Trophoblast cell (in vitro differentiated cells and primary cell): ENCODE results near the gene HPS5.
A peak's percentile ranks its signal among the peaks of the same experiment; 100 is the strongest.

Experiments used
- DNase-seq, 2 donors: peaks; one replicate each; pipeline ENCODE4 v3.0.0-alpha.2; 2016
- H2AFZ ChIP-seq: 2 replicates; pipeline ENCODE4 v1.6.1; 2013; ENCODE audit warnings: low read length, moderate library complexity, mild to moderate bottlenecking; ENCODE audit not compliant: insufficient read depth, poor library complexity
- H2AK5ac ChIP-seq: 2 replicates; pipeline ENCODE4 v1.6.1; 2013; ENCODE audit warnings: mild to moderate bottlenecking, low read length
- H2BK120ac ChIP-seq: 2 replicates; pipeline ENCODE4 v1.6.1; 2013; ENCODE audit warnings: low read length, mild to moderate bottlenecking, moderate library complexity; ENCODE audit not compliant: insufficient read depth, poor library complexity
- H2BK12ac ChIP-seq: 2 replicates; pipeline ENCODE4 v1.6.1; 2013; ENCODE audit warnings: mild to moderate bottlenecking, low read length, moderate library complexity
- H2BK5ac ChIP-seq: 2 replicates; pipeline ENCODE4 v1.6.1; 2013; ENCODE audit warnings: low read length, low read depth, moderate library complexity, mild to moderate bottlenecking; ENCODE audit not compliant: poor library complexity
- H3K14ac ChIP-seq: 2 replicates; pipeline ENCODE4 v1.6.1; 2013; ENCODE audit warnings: mild to moderate bottlenecking, low read length
- H3K18ac ChIP-seq: 2 replicates; pipeline ENCODE4 v1.6.1; 2013; ENCODE audit warnings: mild to moderate bottlenecking, low read length
- H3K23ac ChIP-seq: 2 replicates; pipeline ENCODE4 v1.6.1; 2013; ENCODE audit warnings: low read length
- H3K27ac ChIP-seq: 2 replicates; pipeline ENCODE4 v1.5.1; 2013; ENCODE audit warnings: low read depth, mild to moderate bottlenecking, inconsistent platforms, low read length, moderate library complexity
- H3K27me3 ChIP-seq: 2 replicates; pipeline ENCODE4 v1.6.1; 2013; ENCODE audit warnings: inconsistent platforms, mild to moderate bottlenecking, low read length, moderate library complexity; ENCODE audit not compliant: insufficient read depth
- H3K36me3 ChIP-seq, 2 experiments: 1 replicate in 1 of 2; 2 replicates in 1 of 2; pipeline ENCODE4 v1.6.1; 2013; ENCODE audit warnings: low read length in 2 of 2, mild to moderate bottlenecking in 2 of 2, moderate library complexity in 1 of 2; ENCODE audit not compliant: insufficient read depth in 2 of 2, control insufficient read depth in 1 of 2
- H3K4ac ChIP-seq: 2 replicates; pipeline ENCODE4 v1.6.1; 2013; ENCODE audit warnings: low read depth, mild to moderate bottlenecking, low read length, moderate library complexity
- H3K4me1 ChIP-seq, 2 experiments: 1 replicate in 1 of 2; 2 replicates in 1 of 2; pipeline ENCODE4 v1.6.1; 2013; ENCODE audit warnings: low read length in 2 of 2, mild to moderate bottlenecking in 2 of 2, moderate library complexity in 1 of 2; ENCODE audit not compliant: insufficient read depth in 2 of 2, control insufficient read depth in 1 of 2
- H3K4me2 ChIP-seq: 2 replicates; pipeline ENCODE4 v1.6.1; 2013; ENCODE audit warnings: inconsistent platforms, mild to moderate bottlenecking, low read length, moderate library complexity
- H3K4me3 ChIP-seq: 2 replicates; pipeline ENCODE4 v1.5.1; 2013; ENCODE audit warnings: mild to moderate bottlenecking, low read depth, low read length, inconsistent platforms
- H3K79me1 ChIP-seq: one replicate; pipeline ENCODE4 v1.6.1; 2013; ENCODE audit warnings: low read length
- H3K79me2 ChIP-seq: 2 replicates; pipeline ENCODE4 v1.6.1; 2013; ENCODE audit warnings: low read length, mild to moderate bottlenecking; ENCODE audit not compliant: control insufficient read depth, insufficient read depth, poor library complexity
- H3K9ac ChIP-seq: 2 replicates; pipeline ENCODE4 v1.6.1; 2013; ENCODE audit warnings: mild to moderate bottlenecking, low read length
- H3K9me3 ChIP-seq: 2 replicates; pipeline ENCODE4 v1.6.1; 2013; ENCODE audit warnings: low read depth, mild to moderate bottlenecking, control low read depth, inconsistent platforms, low read length; ENCODE audit not compliant: insufficient read depth
- H4K12ac ChIP-seq: 2 replicates; pipeline ENCODE4 v1.6.1; 2013; ENCODE audit warnings: low read depth, mild to moderate bottlenecking, low read length, moderate library complexity
- H4K8ac ChIP-seq: 2 replicates; pipeline ENCODE4 v1.6.1; 2013; ENCODE audit warnings: low read depth, mild to moderate bottlenecking, low read length, moderate library complexity
- H4K91ac ChIP-seq: one replicate; pipeline ENCODE4 v1.6.1; 2013; ENCODE audit warnings: low read depth, mild to moderate bottlenecking, low read length, moderate library complexity
- WGBS: extraction: QIAGEN DNeasy Blood & Tissue Kit; methylation state at CpG from one replicate; pipeline ENCODE4 v1.1.7; 2013; ENCODE audit warnings: missing lambda C conversion rate; ENCODE audit not compliant: insufficient read length, insufficient coverage; ENCODE audit errors: extremely low coverage; 5-methylcytosine and 5-hydroxymethylcytosine counted together

The HPS5 gene

GRCh38 chr11:18320617-18321016 is 1.3 kb downstream of the HPS5 start:
- Histone ChIP-seq H2AK5ac (no peak overlapping the region), H3K79me1 (peaks cover 7% of the 10 kb centered on the region)

GRCh38 chr11:18319914-18320313 is 2.0 kb downstream of the HPS5 start:
- Histone ChIP-seq H3K9ac (no peak overlapping the region), H4K91ac (no peak overlapping the region), H3K36me3 (no peaks in the 10 kb centered on the region), H3K4me2 (no peak overlapping the region), H3K14ac (no peak overlapping the region), H3K4ac (no peak overlapping the region), H2AK5ac (no peak overlapping the region), H3K79me1 (peaks cover 10% of the 10 kb centered on the region), H3K18ac (no peak overlapping the region), H2AFZ (no peak overlapping the region), H3K79me2 (peaks cover 8% of the 10 kb centered on the region), H3K4me1 (peaks cover 11% of the 10 kb centered on the region in 2 experiments), H3K27ac (no peak overlapping the region), H3K9me3 (no peaks in the 10 kb centered on the region), H3K23ac (no peak overlapping the region), H3K4me3 (no peak overlapping the region), H4K8ac (no peak overlapping the region), H2BK120ac (no peak overlapping the region), H2BK5ac (no peak overlapping the region), H4K12ac (no peak overlapping the region), H2BK12ac (no peak overlapping the region), H3K27me3 (no peaks in the 10 kb centered on the region)
- WGBS, result no CpG with 5 or more reads among the region's 3 CpGs
- no peak for DNase-seq

More at GRCh38 chr11:18320617-18321016, 1.3 kb downstream of the HPS5 start:
- Histone ChIP-seq H2BK120ac (no peak overlapping the region), H3K27ac (no peak overlapping the region), H3K9me3 (no peaks in the 10 kb centered on the region), H2AFZ (no peak overlapping the region), H2BK12ac (no peak overlapping the region), H4K8ac (no peak overlapping the region), H3K14ac (no peak overlapping the region), H2BK5ac (no peak overlapping the region), H3K4ac (no peak overlapping the region), H3K18ac (no peak overlapping the region), H3K9ac (no peak overlapping the region), H3K4me3 (no peak overlapping the region), H4K12ac (no peak overlapping the region), H3K23ac (no peak overlapping the region), H3K4me2 (no peak overlapping the region), H3K79me2 (peaks cover 8% of the 10 kb centered on the region), H3K36me3 (no peaks in the 10 kb centered on the region), H4K91ac (no peak overlapping the region), H3K4me1 (peaks cover 7 to 9% of the 10 kb centered on the region in 2 experiments), H3K27me3 (no peaks in the 10 kb centered on the region)
- DNase-seq, result no peak

GRCh38 chr11:18317551-18317950 is 4.4 kb downstream of the HPS5 start:
- H3K18ac ChIP-seq, result no peak overlapping the region
- H3K36me3 ChIP-seq, result no peaks in the 10 kb centered on the region
- H3K79me1 ChIP-seq, result peaks cover 13% of the 10 kb centered on the region
- no peak overlapping the region for H2BK12ac ChIP-seq
- no peak for DNase-seq
- no peak overlapping the region for H4K91ac ChIP-seq
- H2AK5ac ChIP-seq, result no peak overlapping the region
- H3K9ac ChIP-seq, result no peak overlapping the region
- H4K8ac ChIP-seq, result no peak overlapping the region
- H3K4ac ChIP-seq, result peak overlapping the region; percentile 52
- H3K23ac ChIP-seq, result no peak overlapping the region
- H2AFZ ChIP-seq, result no peak overlapping the region
- H3K79me2 ChIP-seq, result peaks cover 2% of the 10 kb centered on the region
- H3K4me3 ChIP-seq, result no peak overlapping the region
- H4K12ac ChIP-seq, result no peak overlapping the region
- no peak overlapping the region for H3K14ac ChIP-seq
- no peaks in the 10 kb centered on the region for H3K27me3 ChIP-seq
- H3K4me1 ChIP-seq, result peaks cover 12 to 15% of the 10 kb centered on the region in 2 experiments
- no peak overlapping the region for H3K27ac ChIP-seq
- no CpG with 5 or more reads among the region's 4 CpGs for WGBS
- no peak overlapping the region for H2BK5ac ChIP-seq
- no peak overlapping the region for H3K4me2 ChIP-seq
- H2BK120ac ChIP-seq, result no peak overlapping the region
- H3K9me3 ChIP-seq, result no peaks in the 10 kb centered on the region

DNA sequence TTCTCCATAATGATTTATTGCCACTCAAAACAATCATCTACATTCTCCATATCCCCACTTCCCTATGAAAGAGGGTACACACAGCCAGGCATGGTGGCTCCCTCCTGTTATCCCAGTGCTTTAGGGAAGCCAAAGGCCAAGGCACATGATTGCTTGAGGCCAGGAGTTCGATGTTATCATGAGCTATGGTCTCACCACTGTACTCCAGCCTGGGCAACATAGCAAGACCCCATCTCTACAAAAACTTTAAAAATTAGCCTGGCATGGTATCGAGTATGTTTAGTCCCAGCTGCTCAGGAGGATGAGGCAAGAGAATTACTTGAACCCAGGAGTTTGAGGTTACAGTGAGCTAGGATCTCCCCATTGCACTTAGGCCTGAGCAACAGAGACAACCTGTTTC is 6.0 kb downstream of the HPS5 start:
- Histone ChIP-seq H2BK120ac (no peak overlapping the region), H3K9me3 (no peaks in the 10 kb centered on the region), H3K79me2 (no peaks in the 10 kb centered on the region), H2AFZ (no peak overlapping the region), H2AK5ac (no peak overlapping the region), H2BK5ac (no peak overlapping the region), H3K27ac (no peak overlapping the region), H4K91ac (no peak overlapping the region), H3K36me3 (peaks cover 2% of the 10 kb centered on the region in 2 experiments), H4K8ac (no peak overlapping the region), H3K4me2 (no peak overlapping the region), H3K4ac (peak overlapping the region; percentile 75), H3K18ac (no peak overlapping the region), H2BK12ac (no peak overlapping the region), H3K14ac (no peak overlapping the region), H3K4me3 (no peak overlapping the region), H3K9ac (no peak overlapping the region), H3K27me3 (no peaks in the 10 kb centered on the region), H3K79me1 (peaks cover 11% of the 10 kb centered on the region), H3K23ac (no peak overlapping the region), H4K12ac (no peak overlapping the region), H3K4me1 (peaks cover 15% of the 10 kb centered on the region in 2 experiments)
- WGBS, result no CpG with 5 or more reads among the region's 2 CpGs
- DNase-seq, result no peak
